Measurements from ENCODE around the gene RAPGEF3. TPM values are rescaled to one million over a fixed set of nuclear protein-coding genes. Genes with fewer than 3 reads are reported as not detected.

Gene RAPGEF3
- total RNA-seq, 2 experiments from 2014 or later = 1.1 to 1.4 TPM

- ChIA-PET POLR2A (interaction anchor here (1.0 kb wide), 1 partner anchor 39 kb away, joined by 3 read pairs; no protein-coding TSS in a partner anchor), CTCF (interaction anchor here (0.6 to 13.0 kb wide), 18 partner anchors 11 to 443 kb away, joined by 3 to 289 read pairs (median 8); partner anchors contain the start of genes RAPGEF3 and SLC48A1)
These were observed 15.3 kb downstream of the RAPGEF3 start for GRCh38 chr12:47743311-47743860.

- POLR2A ChIA-PET = interaction anchor here (1.0 kb wide), 1 partner anchor 40 kb away, joined by 3 read pairs; no protein-coding TSS in a partner anchor
- CTCF ChIA-PET = interaction anchor here (0.6 to 13.0 kb wide), 32 partner anchors 10 to 455 kb away, joined by 3 to 289 read pairs (median 4); partner anchors contain the start of genes ENDOU, RAPGEF3 and SLC48A1
These were observed 16.3 kb downstream of the RAPGEF3 start for GRCh38 chr12:47742253-47742825.

- CTCF ChIA-PET = interaction anchor here (0.8 to 13.0 kb wide), 23 partner anchors 9 to 456 kb away, joined by 3 to 289 read pairs (median 5); partner anchors contain the start of genes ENDOU, RAPGEF3 and SLC48A1
- POLR2A ChIA-PET = interaction anchor here (0.6 kb wide), 1 partner anchor 15 kb away, joined by 3 read pairs; no protein-coding TSS in a partner anchor
These were observed 17.4 kb downstream of the RAPGEF3 start for GRCh38 chr12:47741340-47741703.

GRCh38 chr12:47740606-47741339 lies 17.9 kb downstream of the RAPGEF3 start:
- ChIA-PET CTCF (interaction anchor here (1.1 to 13.0 kb wide), 14 partner anchors 16 to 456 kb away, joined by 3 to 289 read pairs (median 10); partner anchors contain the start of genes RAPGEF3 and SLC48A1), POLR2A (interaction anchor here (0.6 to 0.8 kb wide), 2 partner anchors 15 to 34 kb away, joined by 3 read pairs; partner anchors contain the start of gene RPAP3)

GRCh38 chr12:47739979-47740378 lies 18.7 kb downstream of the RAPGEF3 start:
- POLR2A ChIA-PET = interaction anchor here (0.8 kb wide), 1 partner anchor 34 kb away, joined by 3 read pairs; the partner anchor contains the start of gene RPAP3
- CTCF ChIA-PET = interaction anchor here (5.6 to 13.0 kb wide), 4 partner anchors 17 to 100 kb away, joined by 36 to 289 read pairs (median 119); partner anchors contain the start of genes RAPGEF3 and SLC48A1

- POLR2A ChIA-PET = no interaction called here
- CTCF ChIA-PET = interaction anchor here (6.0 to 13.0 kb wide), 3 partner anchors 24 to 101 kb away, joined by 36 to 289 read pairs (median 91); partner anchors contain the start of gene SLC48A1
These were observed 19.4 kb downstream of the RAPGEF3 start for GRCh38 chr12:47739297-47739696.

- POLR2A ChIA-PET = no interaction called here
- CTCF ChIA-PET = interaction anchor here (0.9 kb wide), 1 partner anchor 29 kb away, joined by 3 read pairs; no protein-coding TSS in a partner anchor
These were observed 20.6 kb downstream of the RAPGEF3 start for GRCh38 chr12:47737936-47738594.

- ChIA-PET POLR2A (no interaction called here), CTCF (interaction anchor here (0.9 to 2.1 kb wide), 3 partner anchors 7 to 102 kb away, joined by 4 to 8 read pairs (median 5); no protein-coding TSS in a partner anchor)
These were observed 21.6 kb downstream of the RAPGEF3 start for GRCh38 chr12:47736877-47737676.

GRCh38 chr12:47736216-47736615 lies 22.5 kb downstream of the RAPGEF3 start:
- POLR2A ChIA-PET = no interaction called here
- CTCF ChIA-PET = interaction anchor here (0.9 to 2.1 kb wide), 3 partner anchors 8 to 102 kb away, joined by 4 to 8 read pairs (median 5); no protein-coding TSS in a partner anchor

- POLR2A ChIA-PET = no interaction called here
- CTCF ChIA-PET = interaction anchor here (1.3 to 2.1 kb wide), 2 partner anchors 9 to 32 kb away, joined by 4 to 8 read pairs; no protein-coding TSS in a partner anchor
These were observed 23.0 kb downstream of the RAPGEF3 start for GRCh38 chr12:47735649-47736048.

GRCh38 chr12:47734725-47735480 lies 23.8 kb downstream of the RAPGEF3 start:
- POLR2A ChIA-PET = no interaction called here
- CTCF ChIA-PET = interaction anchor here (0.9 to 1.2 kb wide), 2 partner anchors 20 to 28 kb away, joined by 3 read pairs; no protein-coding TSS in a partner anchor

GRCh38 chr12:47733142-47733541 lies 25.5 kb downstream of the RAPGEF3 start:
- ChIA-PET POLR2A (interaction anchor here (0.8 kb wide), 1 partner anchor 107 kb away, joined by 4 read pairs; no protein-coding TSS in a partner anchor), CTCF (interaction anchor here (1.0 to 3.3 kb wide), 4 partner anchors 9 to 230 kb away, joined by 3 to 19 read pairs (median 4); partner anchors contain the start of gene TMEM106C)

- CTCF ChIA-PET = interaction anchor here (1.1 to 3.3 kb wide), 3 partner anchors 10 to 35 kb away, joined by 4 to 19 read pairs (median 5); no protein-coding TSS in a partner anchor
- POLR2A ChIA-PET = no interaction called here
These were observed 26.2 kb downstream of the RAPGEF3 start for GRCh38 chr12:47732504-47732903.

GRCh38 chr12:47731723-47732122 lies 27.0 kb downstream of the RAPGEF3 start:
- ChIA-PET POLR2A (no interaction called here), CTCF (interaction anchor here (0.5 to 3.3 kb wide), 3 partner anchors 11 to 237 kb away, joined by 3 to 19 read pairs (median 3); no protein-coding TSS in a partner anchor)

- ChIA-PET POLR2A (no interaction called here), CTCF (interaction anchor here (1.1 kb wide), 1 partner anchor 14 kb away, joined by 3 read pairs; no protein-coding TSS in a partner anchor)
These were observed 28.3 kb downstream of the RAPGEF3 start for GRCh38 chr12:47730341-47730744.

GRCh38 chr12:47729233-47729632 lies 29.4 kb downstream of the RAPGEF3 start:
- CTCF ChIA-PET = interaction anchor here (1.5 kb wide), 1 partner anchor 15 kb away, joined by 5 read pairs; no protein-coding TSS in a partner anchor
- POLR2A ChIA-PET = no interaction called here

GRCh38 chr12:47725893-47726292 lies 32.8 kb downstream of the RAPGEF3 start:
- ChIA-PET CTCF (interaction anchor here (0.6 to 1.6 kb wide), 3 partner anchors 16 to 113 kb away, joined by 3 to 7 read pairs (median 3); no protein-coding TSS in a partner anchor), POLR2A (no interaction called here)

Data from activated CD8-positive, alpha-beta memory T cell treated with anti-CD3 and anti-CD28 coated beads for 36 hours (primary cell).